ENCODE data around the gene ANKRD52.

Gene ANKRD52

GRCh38 chr12:56236985-56237384 lies 21.2 kb downstream of the ANKRD52 start:
- DNase-seq: no peak

- DNase-seq: no peak
Measured at GRCh38 chr12:56236091-56236490, 22.1 kb downstream of the ANKRD52 start.

- DNase-seq: no peak
Measured at GRCh38 chr12:56234746-56235436, 23.3 kb downstream of the ANKRD52 start.

GRCh38 chr12:56231184-56231582 lies 27.0 kb downstream of the ANKRD52 start:
- no peak for DNase-seq

GRCh38 chr12:56230432-56231183 lies 27.6 kb downstream of the ANKRD52 start:
- DNase-seq: peak; percentile 34

- DNase-seq: no peak
Measured at GRCh38 chr12:56229916-56230431, 28.2 kb downstream of the ANKRD52 start, which contains the start of gene SLC39A5. TSS of gene SLC39A5 (plus strand) at chr12:56230051. CDS start at chr12:56231275, 1,224 bp downstream.

GRCh38 chr12:56229082-56229481 lies 29.1 kb downstream of the ANKRD52 start:
- no peak for DNase-seq

- no peak for DNase-seq
Measured at GRCh38 chr12:56224954-56225353, 33.2 kb downstream of the ANKRD52 start.

- peak; percentile 99 for DNase-seq
Measured at GRCh38 chr12:56224102-56224701, 34.0 kb downstream of the ANKRD52 start, which contains the start of gene NABP2. TSS of gene NABP2 (plus strand) at chr12:56224342. CDS start at chr12:56224857, 515 bp downstream.

- DNase-seq: no peak
Measured at GRCh38 chr12:56223571-56224101, 34.5 kb downstream of the ANKRD52 start.

GRCh38 chr12:56222531-56222895 lies 35.7 kb downstream of the ANKRD52 start:
- DNase-seq: peak; percentile 74

GRCh38 chr12:56221757-56222530 lies 36.2 kb downstream of the ANKRD52 start, which contains the start of gene RNF41:
TSS of gene RNF41 (minus strand) at chr12:56221922. CDS start at chr12:56214047, 7,875 bp downstream.
- peak; percentile 99 for DNase-seq

GRCh38 chr12:56221232-56221756 lies 36.9 kb downstream of the ANKRD52 start:
- peak; percentile 57 for DNase-seq

- peak; percentile 57 for DNase-seq
Measured at GRCh38 chr12:56220611-56221231, 37.5 kb downstream of the ANKRD52 start.

- DNase-seq: no peak
Measured at GRCh38 chr12:56219840-56220239, 38.3 kb downstream of the ANKRD52 start.

GRCh38 chr12:56216461-56216860 lies 41.7 kb downstream of the ANKRD52 start:
- DNase-seq: no peak

GRCh38 chr12:56213878-56214277 lies 44.3 kb downstream of the ANKRD52 start:
- DNase-seq: no peak

- DNase-seq: no peak
Measured at GRCh38 chr12:56212361-56212760, 45.8 kb downstream of the ANKRD52 start.

- DNase-seq: no peak
Measured at GRCh38 chr12:56208006-56208405, 50.2 kb downstream of the ANKRD52 start.

GRCh38 chr12:56206452-56207166 lies 51.6 kb downstream of the ANKRD52 start:
- DNase-seq: peak; percentile 70

- no peak for DNase-seq
Measured at GRCh38 chr12:56205445-56205844, 52.7 kb downstream of the ANKRD52 start.
